Mucosa of rectum (tissue), 2 donors: ENCODE measurements around the gene POLRMT.
"Not testable (repeated sequence)": the region's sequence is repeated elsewhere in the genome, so short reads cannot be mapped to it uniquely, and the experiment has no call there.

Experiments
- H3K27ac ChIP-seq, 2 donors: one replicate each; pipeline ENCODE4 v1.7.0; 2013; ENCODE audit warnings: inconsistent platforms in 2 of 2, low read depth in 2 of 2, low read length in 2 of 2
- H3K27me3 ChIP-seq, 2 donors: one replicate each; pipeline ENCODE4 v1.7.0; 2013; ENCODE audit warnings: low read length in 2 of 2; ENCODE audit not compliant: control insufficient read depth in 2 of 2, insufficient read depth in 2 of 2
- H3K36me3 ChIP-seq, 2 donors: one replicate each; pipeline ENCODE4 v1.7.0; 2013; ENCODE audit warnings: low read length in 2 of 2; ENCODE audit not compliant: control insufficient read depth in 2 of 2, insufficient read depth in 2 of 2
- H3K4me1 ChIP-seq, 2 donors: one replicate each; pipeline ENCODE4 v1.7.0; 2013; ENCODE audit warnings: low read length in 2 of 2, mild to moderate bottlenecking in 1 of 2; ENCODE audit not compliant: control insufficient read depth in 2 of 2, insufficient read depth in 2 of 2
- H3K4me3 ChIP-seq, 2 donors: one replicate each; pipeline ENCODE4 v1.7.0; 2013; ENCODE audit warnings: low read length in 2 of 2
- H3K9ac ChIP-seq, 2 donors: one replicate each; pipeline ENCODE4 v1.7.0; 2013; ENCODE audit warnings: low read length in 2 of 2, low read depth in 1 of 2, mild to moderate bottlenecking in 1 of 2
- H3K9me3 ChIP-seq, 2 donors: one replicate each; pipeline ENCODE4 v1.7.0; 2013; ENCODE audit warnings: low read length in 2 of 2; ENCODE audit not compliant: control insufficient read depth in 2 of 2
- donor health status: healthy.
- donor health status: Normal muscosa, but diverticular disease.

POLRMT gene

GRCh38 chr19:591099-591958 is 42.0 kb downstream of the POLRMT start:
- Histone ChIP-seq H3K36me3 (no peaks in the 10 kb centered on the region), H3K9me3 (no peaks in the 10 kb centered on the region), H3K9ac (no peak overlapping the region), H3K27me3 (peaks cover 16 to 32% of the 10 kb centered on the region in 2 donors), H3K4me1 (peaks cover 4 to 8% of the 10 kb centered on the region in 2 donors), H3K27ac (no peak overlapping the region), H3K4me3 (no peak overlapping the region)

DNA sequence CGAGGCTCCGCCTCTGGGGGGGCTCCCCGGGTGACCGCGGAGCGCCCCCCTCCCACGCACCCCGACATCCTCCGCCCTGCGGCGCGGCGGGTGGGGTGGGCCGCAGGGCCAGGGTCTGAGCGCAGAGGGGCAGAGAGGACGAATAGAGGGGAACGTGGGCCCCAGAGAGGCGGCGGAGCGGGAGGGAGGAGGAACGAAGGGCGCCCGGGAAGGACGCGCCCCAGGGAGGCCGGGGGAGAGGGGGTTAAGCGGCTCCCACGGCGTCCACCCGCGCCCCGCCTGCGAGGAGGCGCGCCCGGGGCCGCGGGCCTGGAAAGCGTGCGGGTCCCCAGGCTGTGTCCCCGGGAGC is 42.6 kb downstream of the POLRMT start:
- H3K27me3 ChIP-seq: peaks cover 16 to 32% of the 10 kb centered on the region in 2 donors
- no peak overlapping the region for H3K27ac ChIP-seq
- H3K4me3 ChIP-seq: no peak overlapping the region
- H3K36me3 ChIP-seq: no peaks in the 10 kb centered on the region
- no peak overlapping the region for H3K9ac ChIP-seq
- H3K9me3 ChIP-seq: no peaks in the 10 kb centered on the region
- peaks cover 4 to 8% of the 10 kb centered on the region in 2 donors for H3K4me1 ChIP-seq

DNA sequence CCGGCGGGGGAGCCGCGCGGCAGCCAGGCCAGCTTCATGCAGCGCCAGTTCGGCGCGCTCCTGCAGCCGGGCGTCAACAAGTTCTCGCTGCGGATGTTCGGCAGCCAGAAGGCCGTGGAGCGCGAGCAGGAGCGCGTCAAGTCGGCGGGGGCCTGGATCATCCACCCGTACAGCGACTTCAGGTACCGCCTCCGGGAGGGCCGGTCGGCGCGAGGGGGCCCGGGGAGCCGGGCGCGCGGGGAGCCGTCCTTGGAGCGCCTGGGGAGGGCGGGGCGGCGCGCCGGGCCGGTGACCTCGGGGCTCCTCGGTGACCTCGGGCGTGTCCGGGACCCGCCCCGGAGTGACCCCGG is 43.0 kb downstream of the POLRMT start:
- peaks cover 4 to 8% of the 10 kb centered on the region in 2 donors for H3K4me1 ChIP-seq
- no peaks in the 10 kb centered on the region for H3K36me3 ChIP-seq
- peaks cover 16 to 32% of the 10 kb centered on the region in 2 donors for H3K27me3 ChIP-seq
- no peak overlapping the region for H3K27ac ChIP-seq
- H3K9ac ChIP-seq: no peak overlapping the region
- H3K4me3 ChIP-seq: no peak overlapping the region
- H3K9me3 ChIP-seq: no peaks in the 10 kb centered on the region

DNA sequence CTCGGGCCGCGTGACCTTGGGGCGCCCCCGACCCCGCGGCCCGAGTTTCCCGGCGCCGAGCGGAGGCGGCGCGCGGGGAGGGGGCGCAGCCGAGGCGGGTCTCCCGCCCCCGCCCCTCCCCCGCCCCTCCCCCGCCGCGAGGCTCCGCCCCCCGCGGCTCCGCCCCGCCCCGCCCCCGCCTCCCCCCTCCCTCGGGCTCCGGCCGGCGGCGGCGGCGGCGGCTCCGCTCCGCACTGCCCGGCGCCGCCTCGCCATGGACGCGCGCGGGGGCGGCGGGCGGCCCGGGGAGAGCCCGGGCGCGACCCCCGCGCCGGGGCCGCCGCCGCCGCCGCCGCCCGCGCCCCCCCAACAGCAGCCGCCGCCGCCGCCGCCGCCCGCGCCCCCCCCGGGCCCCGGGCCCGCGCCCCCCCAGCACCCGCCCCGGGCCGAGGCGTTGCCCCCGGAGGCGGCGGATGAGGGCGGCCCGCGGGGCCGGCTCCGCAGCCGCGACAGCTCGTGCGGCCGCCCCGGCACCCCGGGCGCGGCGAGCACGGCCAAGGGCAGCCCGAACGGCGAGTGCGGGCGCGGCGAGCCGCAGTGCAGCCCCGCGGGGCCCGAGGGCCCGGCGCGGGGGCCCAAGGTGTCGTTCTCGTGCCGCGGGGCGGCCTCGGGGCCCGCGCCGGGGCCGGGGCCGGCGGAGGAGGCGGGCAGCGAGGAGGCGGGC is 43.5 kb downstream of the POLRMT start, which contains the start of gene HCN2:
TSS of gene HCN2 (plus strand) at position 189 of the 703 bp plus-strand sequence. CDS start at position 254, 65 bp downstream.
- no peak within 1 kb of the TSS for H3K27ac ChIP-seq
- H3K4me3 ChIP-seq: no peak within 1 kb of the TSS
- no peaks in the 10 kb centered on the region for H3K36me3 ChIP-seq
- no peak within 1 kb of the TSS for H3K9ac ChIP-seq
- no peaks in the 10 kb centered on the region for H3K9me3 ChIP-seq
- H3K27me3 ChIP-seq: peaks cover 16 to 32% of the 10 kb centered on the region in 2 donors
- peaks cover 4 to 8% of the 10 kb centered on the region in 2 donors for H3K4me1 ChIP-seq

- Histone ChIP-seq H3K4me3 (no peak overlapping the region), H3K9ac (no peak overlapping the region)
Observed at GRCh38 chr19:588741-589692, 44.3 kb downstream of the POLRMT start.

DNA sequence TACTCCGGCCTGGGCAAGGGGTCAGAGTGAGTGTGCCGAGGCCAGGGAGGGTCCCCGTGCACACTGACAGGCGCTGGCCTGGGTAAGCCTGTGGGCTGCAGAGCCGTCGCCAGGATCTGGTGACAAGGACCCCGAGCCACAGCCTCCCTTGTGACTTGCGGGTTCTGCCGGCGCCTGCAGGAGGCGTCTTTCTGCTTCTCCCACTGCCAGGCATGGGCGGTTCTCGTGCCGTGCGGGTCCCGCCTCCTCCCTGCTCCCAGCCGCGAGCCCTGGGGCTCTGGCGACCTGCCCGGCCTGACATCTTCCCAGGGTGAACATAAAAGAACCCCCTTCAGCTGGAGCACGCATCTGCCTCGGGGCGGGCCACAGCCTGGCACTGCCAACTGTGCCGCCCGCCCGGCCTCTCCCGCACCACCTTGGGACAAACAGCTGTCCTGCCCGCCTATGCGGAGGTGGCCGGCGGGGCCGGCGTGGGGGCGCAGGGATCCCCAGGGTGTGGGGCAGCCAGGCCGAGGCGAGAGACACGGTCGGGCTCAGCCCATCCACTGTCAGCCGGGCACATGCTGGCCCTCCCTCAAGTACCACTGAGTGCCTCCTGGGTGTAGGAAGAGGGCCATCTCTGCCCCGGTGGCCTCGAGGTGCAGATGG is 45.1 kb downstream of the POLRMT start:
- Histone ChIP-seq H3K27ac (no peak overlapping the region), H3K36me3 (no peaks in the 10 kb centered on the region), H3K4me3 (no peak overlapping the region), H3K27me3 (peaks cover 16 to 32% of the 10 kb centered on the region in 2 donors), H3K4me1 (peaks cover 4 to 13% of the 10 kb centered on the region in 2 donors), H3K9me3 (no peaks in the 10 kb centered on the region), H3K9ac (no peak overlapping the region)

More at GRCh38 chr19:588741-589692, 44.3 kb downstream of the POLRMT start:
- Histone ChIP-seq H3K4me1 (peaks cover 4 to 13% of the 10 kb centered on the region in 2 donors), H3K36me3 (no peaks in the 10 kb centered on the region), H3K27me3 (peaks cover 16 to 32% of the 10 kb centered on the region in 2 donors), H3K27ac (no peak overlapping the region), H3K9me3 (no peaks in the 10 kb centered on the region)

GRCh38 chr19:585551-586110 is 47.7 kb downstream of the POLRMT start:
- Histone ChIP-seq H3K9me3 (no peaks in the 10 kb centered on the region), H3K27ac (no peak overlapping the region), H3K27me3 (peaks cover 14 to 16% of the 10 kb centered on the region in 2 donors), H3K9ac (no peak overlapping the region), H3K4me3 (no peak overlapping the region), H3K36me3 (peaks cover 11 to 15% of the 10 kb centered on the region in 2 donors), H3K4me1 (peaks cover 4 to 13% of the 10 kb centered on the region in 2 donors)

DNA sequence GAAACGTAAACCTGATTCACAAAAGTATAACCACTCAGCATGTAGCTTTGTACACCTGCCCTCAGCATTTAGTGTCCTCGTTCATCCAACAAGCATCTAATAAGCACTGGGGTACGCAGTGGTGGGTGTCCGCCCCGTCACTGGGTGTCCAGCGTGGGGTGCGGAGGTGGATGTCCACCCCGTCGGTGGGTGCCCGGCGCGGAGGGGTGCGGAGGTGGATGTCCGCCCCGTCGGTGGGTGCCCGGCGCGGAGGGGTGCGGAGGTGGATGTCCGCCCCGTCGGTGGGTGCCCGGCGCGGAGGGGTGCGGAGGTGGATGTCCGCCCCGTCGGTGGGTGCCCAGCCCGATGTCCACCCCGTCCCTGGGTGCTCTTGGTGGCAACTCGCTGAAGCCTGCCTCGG is 48.2 kb downstream of the POLRMT start:
- not testable (repeated sequence) for H3K27ac ChIP-seq, H3K9ac ChIP-seq, H3K9me3 ChIP-seq, H3K4me3 ChIP-seq
- Histone ChIP-seq H3K4me1 (peaks cover 4 to 13% of the 10 kb centered on the region in 2 donors), H3K27me3 (peaks cover 14 to 16% of the 10 kb centered on the region in 2 donors), H3K36me3 (peaks cover 16 to 19% of the 10 kb centered on the region in 2 donors)
